ENCODE data around the gene GRIK1.

DNA sequence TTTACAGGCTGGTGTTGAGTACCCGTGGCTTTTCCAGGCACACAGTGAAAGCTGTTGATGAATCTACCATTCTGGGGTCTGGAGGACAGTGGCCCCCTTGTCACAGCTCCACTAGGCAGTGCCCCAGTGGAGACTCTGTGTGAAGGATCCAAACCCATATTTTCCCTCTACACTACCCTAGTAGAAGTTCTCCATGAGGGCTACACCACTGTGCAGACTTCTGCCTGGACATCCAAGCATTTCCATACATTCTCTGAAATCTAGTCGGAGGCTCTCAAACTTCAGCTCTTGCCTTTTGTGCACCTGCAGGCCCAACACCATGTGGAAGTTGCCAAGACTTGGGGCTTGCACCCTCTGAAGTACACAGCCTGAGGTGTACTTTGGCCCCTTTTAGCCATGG, 413.3 kb downstream of the GRIK1 start:
- TF ChIP-seq, protein P1, sequence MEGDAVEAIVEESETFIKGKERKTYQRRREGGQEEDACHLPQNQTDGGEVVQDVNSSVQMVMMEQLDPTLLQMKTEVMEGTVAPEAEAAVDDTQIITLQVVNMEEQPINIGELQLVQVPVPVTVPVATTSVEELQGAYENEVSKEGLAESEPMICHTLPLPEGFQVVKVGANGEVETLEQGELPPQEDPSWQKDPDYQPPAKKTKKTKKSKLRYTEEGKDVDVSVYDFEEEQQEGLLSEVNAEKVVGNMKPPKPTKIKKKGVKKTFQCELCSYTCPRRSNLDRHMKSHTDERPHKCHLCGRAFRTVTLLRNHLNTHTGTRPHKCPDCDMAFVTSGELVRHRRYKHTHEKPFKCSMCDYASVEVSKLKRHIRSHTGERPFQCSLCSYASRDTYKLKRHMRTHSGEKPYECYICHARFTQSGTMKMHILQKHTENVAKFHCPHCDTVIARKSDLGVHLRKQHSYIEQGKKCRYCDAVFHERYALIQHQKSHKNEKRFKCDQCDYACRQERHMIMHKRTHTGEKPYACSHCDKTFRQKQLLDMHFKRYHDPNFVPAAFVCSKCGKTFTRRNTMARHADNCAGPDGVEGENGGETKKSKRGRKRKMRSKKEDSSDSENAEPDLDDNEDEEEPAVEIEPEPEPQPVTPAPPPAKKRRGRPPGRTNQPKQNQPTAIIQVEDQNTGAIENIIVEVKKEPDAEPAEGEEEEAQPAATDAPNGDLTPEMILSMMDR (IDR thresholded peaks at IDR 0.05) = no peak
- no peak for TF ChIP-seq POLR2A (IDR thresholded peaks at IDR 0.05)

Data from thyroid gland (tissue), 4 donors.